ENCODE measurements around the gene HOXD9. TPM values are rescaled to one million over a fixed set of nuclear protein-coding genes. Genes with fewer than 3 reads are reported as not detected.

HOXD9 gene
- total and polyA plus RNA-seq, 2 donors (not counting 3 experiments of a cell fraction or from before 2014, with no cell fraction given): 1.9 to 3.5 TPM

DNA sequence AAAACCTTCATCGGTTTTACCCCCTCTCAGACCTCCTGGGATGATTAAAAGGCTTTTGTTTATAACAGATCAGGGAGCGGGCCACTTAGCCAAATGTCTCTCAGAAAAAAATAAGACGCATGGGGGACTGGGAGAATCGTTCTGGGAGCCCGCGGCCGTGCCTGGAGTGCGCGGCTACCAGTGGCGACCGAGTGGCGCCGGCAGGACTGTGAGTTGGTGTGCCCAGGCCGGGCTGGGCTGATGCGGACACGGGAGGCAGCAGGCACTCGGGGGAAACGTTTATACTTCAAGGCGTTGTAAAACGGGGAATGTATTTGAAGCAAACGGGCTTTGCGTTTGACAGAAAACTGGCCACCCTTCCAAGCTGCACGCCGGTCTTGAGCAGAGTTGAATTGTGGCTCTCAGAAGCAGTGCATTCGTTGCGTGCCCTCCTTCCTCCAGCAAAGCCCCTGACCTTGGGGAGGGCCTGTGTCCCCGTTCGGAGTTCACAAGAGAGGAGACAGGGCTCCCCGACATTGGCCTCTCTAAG, 10.6 kb upstream of the HOXD9 start:
- CTCF ChIA-PET: interaction anchor here (0.6 to 4.3 kb wide), 23 partner anchors 9 to 1037 kb away, joined by 3 to 24 read pairs (median 5); partner anchors contain the start of gene HOXD9
- H3K79me2 ChIP-seq (ENCODE audit: control insufficient read depth, insufficient read depth, low read length): no peaks in the 10 kb centered on the region
- H4K20me1 ChIP-seq (replicated peaks; ENCODE audit: control insufficient read depth, extremely low read depth, insufficient read depth, low read length): no peaks in the 10 kb centered on the region
- intact Hi-C loops (cut with micrococcal nuclease): no loop called here
- no TSS peak for BruUV-seq (replicated peaks)
- TF ChIP-seq JUN (IDR thresholded peaks at IDR 0.05; ENCODE audit: borderline replicate concordance, insufficient read depth, insufficient read length, low read depth): no peak
- TF ChIP-seq EZH2 (IDR thresholded peaks at IDR 0.05; ENCODE audit: borderline replicate concordance, low read depth, low read length, severe bottlenecking): peak; percentile 97
- TF ChIP-seq MYC (IDR thresholded peaks at IDR 0.05; ENCODE audit: low read depth, low read length): no peak
- TF ChIP-seq POLR2AphosphoS5 (IDR thresholded peaks at IDR 0.05; ENCODE audit: insufficient read depth, low read depth, low read length): no peak
- no peak for TF ChIP-seq GATA2 (IDR thresholded peaks at IDR 0.05; ENCODE audit: insufficient read depth, insufficient read length, low read depth, low read length)
- H3K9me1 ChIP-seq (replicated peaks; ENCODE audit: control insufficient read depth, extremely low read depth, insufficient read depth, low read length): no peaks in the 10 kb centered on the region
- H3K27ac ChIP-seq (ENCODE audit: insufficient read depth, low read depth, low read length): no peak overlapping the region
- no peaks in the 10 kb centered on the region for H3K9me3 ChIP-seq (replicated peaks; ENCODE audit: control insufficient read depth, insufficient read depth, low read length)
- DNase-seq (ENCODE audit: low read depth, low spot score): no peak
- H2AFZ ChIP-seq (ENCODE audit: low read depth, low read length): no peak overlapping the region
- H3K4me1 ChIP-seq (ENCODE audit: control insufficient read depth, extremely low read depth, insufficient read depth, low read length): peaks cover 3% of the 10 kb centered on the region
- no peak for FAIRE-seq
- peaks cover 79 to 97% of the 10 kb centered on the region in 2 experiments for H3K27me3 ChIP-seq (ENCODE audit: control insufficient read depth in 2 of 2, insufficient read depth in 2 of 2, low read length in 2 of 2)
- no peak overlapping the region for H3K4me3 ChIP-seq (replicated peaks in 1 of 3; ENCODE audit: insufficient read depth in 1 of 3, low read depth in 1 of 3, low read length in 3 of 3)
- H3K4me2 ChIP-seq (ENCODE audit: insufficient read depth, low read length): no peak overlapping the region
- dilution Hi-C loops (cut with MboI; ENCODE audit: extremely low pct_ligation_motif_present, low sequenced_read_pairs): no loop called here
- POLR2A ChIA-PET: no interaction called here
- no peaks in the 10 kb centered on the region for H3K36me3 ChIP-seq (ENCODE audit: control insufficient read depth in 2 of 2, extremely low read depth in 1 of 2, insufficient read depth in 2 of 2, low read length in 2 of 2)
- no peak overlapping the region for H3K9ac ChIP-seq (replicated peaks; ENCODE audit: extremely low read depth, insufficient read depth, low read length)

DNA sequence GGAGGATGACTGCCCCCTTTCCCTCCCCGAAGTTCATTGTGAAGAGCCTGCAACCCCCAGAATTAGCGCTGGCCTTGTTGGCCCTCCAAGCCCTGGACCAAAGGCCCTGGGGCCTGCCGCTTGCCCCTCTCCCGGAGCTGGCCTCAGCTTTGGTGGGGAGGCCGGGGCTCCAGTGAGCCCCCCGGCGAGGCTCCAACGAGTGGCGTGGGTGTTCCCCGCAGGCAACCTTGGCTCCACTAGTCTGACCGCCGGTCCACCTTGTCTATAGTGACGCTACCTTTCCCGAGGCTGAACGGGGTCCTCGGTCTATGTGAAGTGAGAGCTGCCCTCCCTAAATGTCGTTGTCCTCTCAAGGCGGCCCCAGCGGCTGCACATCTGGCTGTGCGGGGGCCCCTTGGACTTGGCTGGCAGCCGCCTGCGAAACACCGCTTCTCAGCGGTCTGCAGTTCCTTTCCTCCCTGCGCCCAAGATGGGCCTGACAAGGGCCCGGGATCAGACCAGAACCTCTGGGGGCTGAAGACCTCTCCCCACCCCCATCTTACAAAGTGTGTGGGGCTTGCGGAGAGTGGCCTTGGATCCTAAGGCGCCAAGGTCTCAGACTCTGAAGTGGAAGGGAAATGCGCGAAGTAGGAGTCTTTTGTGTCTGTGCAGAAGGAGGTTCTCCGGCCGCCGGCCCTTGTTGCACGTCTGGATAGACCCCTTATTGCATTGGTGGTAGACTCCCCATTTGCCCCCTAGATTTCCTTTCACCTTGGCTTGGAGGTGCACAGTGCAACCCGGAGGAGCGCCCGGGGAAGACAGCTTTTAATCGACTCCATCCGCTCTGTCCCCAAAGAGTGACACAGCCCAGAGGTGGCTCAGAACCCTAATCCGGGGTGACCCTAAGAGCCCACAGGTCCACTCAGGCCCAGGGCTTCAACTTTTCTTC, 9.9 kb upstream of the HOXD9 start:
- H3K27ac ChIP-seq (ENCODE audit: insufficient read depth, low read depth, low read length): no peak overlapping the region
- dilution Hi-C loops (cut with MboI; ENCODE audit: extremely low pct_ligation_motif_present, low sequenced_read_pairs): no loop called here
- H2AFZ ChIP-seq (ENCODE audit: low read depth, low read length): no peak overlapping the region
- no TSS peak for BruUV-seq (replicated peaks)
- no peaks in the 10 kb centered on the region for H3K9me1 ChIP-seq (replicated peaks; ENCODE audit: control insufficient read depth, extremely low read depth, insufficient read depth, low read length)
- H3K9me3 ChIP-seq (replicated peaks; ENCODE audit: control insufficient read depth, insufficient read depth, low read length): no peaks in the 10 kb centered on the region
- ChIA-PET CTCF (interaction anchor here (0.9 to 4.3 kb wide), 11 partner anchors 9 to 1036 kb away, joined by 3 to 24 read pairs (median 15); partner anchors contain the start of gene HOXD9), POLR2A (no interaction called here)
- FAIRE-seq (no peak), DNase-seq (ENCODE audit: low read depth, low spot score) (no peak)
- H3K9ac ChIP-seq (replicated peaks; ENCODE audit: extremely low read depth, insufficient read depth, low read length): no peak overlapping the region
- H3K79me2 ChIP-seq (ENCODE audit: control insufficient read depth, insufficient read depth, low read length): no peaks in the 10 kb centered on the region
- H4K20me1 ChIP-seq (replicated peaks; ENCODE audit: control insufficient read depth, extremely low read depth, insufficient read depth, low read length): no peaks in the 10 kb centered on the region
- TF ChIP-seq JUN (IDR thresholded peaks at IDR 0.05; ENCODE audit: borderline replicate concordance, insufficient read depth, insufficient read length, low read depth) (no peak), MYC (IDR thresholded peaks at IDR 0.05; ENCODE audit: low read depth, low read length) (no peak), POLR2AphosphoS5 (IDR thresholded peaks at IDR 0.05; ENCODE audit: insufficient read depth, low read depth, low read length) (no peak), EZH2 (IDR thresholded peaks at IDR 0.05; ENCODE audit: borderline replicate concordance, low read depth, low read length, severe bottlenecking) (peak; percentile 98)
- intact Hi-C loops (cut with micrococcal nuclease): no loop called here
- no peaks in the 10 kb centered on the region for H3K36me3 ChIP-seq (ENCODE audit: control insufficient read depth in 2 of 2, extremely low read depth in 1 of 2, insufficient read depth in 2 of 2, low read length in 2 of 2)
- peaks cover 82 to 98% of the 10 kb centered on the region in 2 experiments for H3K27me3 ChIP-seq (ENCODE audit: control insufficient read depth in 2 of 2, insufficient read depth in 2 of 2, low read length in 2 of 2)
- H3K4me2 ChIP-seq (ENCODE audit: insufficient read depth, low read length): no peak overlapping the region
- no peak overlapping the region for H3K4me3 ChIP-seq (replicated peaks in 1 of 3; ENCODE audit: insufficient read depth in 1 of 3, low read depth in 1 of 3, low read length in 3 of 3)
- peaks cover 4% of the 10 kb centered on the region for H3K4me1 ChIP-seq (ENCODE audit: control insufficient read depth, extremely low read depth, insufficient read depth, low read length)

All from endothelial cell of umbilical vein (primary cell).